H1 (cell line): ENCODE results near the gene DLEC1. TPM values are rescaled to one million over a fixed set of nuclear protein-coding genes. Genes with fewer than 3 reads are reported as not detected.

Experiments used
- CTCF ChIA-PET: fragments of 300-600 bp; sonication (Branson Sonifier 250); formaldehyde crosslinking; loops from one replicate; lab custom pipeline; 2021; ENCODE audit not compliant: partially characterized antibody; lab: Charles Lee
- POLR2A ChIA-PET: fragments of 300-600 bp; sonication (Branson Sonifier 250); formaldehyde crosslinking; loops from one replicate; lab custom pipeline; 2021; ENCODE audit warnings: inconsistent platforms; ENCODE audit not compliant: partially characterized antibody; lab: Charles Lee
- DNase-seq, 2 experiments: peaks; one replicate each; pipeline versions ENCODE4 v3.0.0 to v3.0.0-alpha.2; 2010 to 2022; ENCODE audit warnings: low spot score in 2 of 2, low read depth in 1 of 2, mixed read lengths in 1 of 2
- FAIRE-seq: peaks from 2 replicates; lab custom pipeline; 2011; peaks lifted over from hg19 to GRCh38; lab: Jason Lieb, UNC
- H2AFZ ChIP-seq: 2 replicates; pipeline ENCODE4 v1.8.1; 2012; ENCODE audit warnings: low read length, inconsistent platforms
- H2AK5ac ChIP-seq: 2 replicates; pipeline ENCODE4 v1.6.1; 2013; ENCODE audit warnings: low read depth, low read length
- H2BK120ac ChIP-seq: replicated peaks from 2 replicates; pipeline ENCODE3; 2013; ENCODE audit warnings: low read depth, low read length, inconsistent platforms
- H2BK12ac ChIP-seq: 2 replicates; pipeline ENCODE4 v1.6.1; 2013; ENCODE audit warnings: low read depth, low read length
- H2BK15ac ChIP-seq: 2 replicates; pipeline ENCODE4 v1.6.1; 2013; ENCODE audit warnings: low read length
- H2BK20ac ChIP-seq: 2 replicates; pipeline ENCODE4 v1.6.1; 2013; ENCODE audit warnings: low read length
- H2BK5ac ChIP-seq: 2 replicates; pipeline ENCODE4 v1.6.1; 2013; ENCODE audit warnings: low read depth, low read length
- H3K14ac ChIP-seq: 2 replicates; pipeline ENCODE4 v1.6.1; 2013; ENCODE audit warnings: inconsistent platforms; ENCODE audit not compliant: insufficient read length
- H3K18ac ChIP-seq: 2 replicates; pipeline ENCODE4 v1.6.1; 2013; ENCODE audit warnings: low read length; ENCODE audit errors: extremely low read depth
- H3K23ac ChIP-seq: 2 replicates; pipeline ENCODE4 v1.6.1; 2013; ENCODE audit warnings: inconsistent platforms; ENCODE audit not compliant: insufficient read length
- H3K23me2 ChIP-seq: 2 replicates; pipeline ENCODE4 v1.6.1; 2013; ENCODE audit warnings: low read depth, low read length
- H3K27ac ChIP-seq: 2 replicates; pipeline ENCODE4 v1.6.1; 2011; ENCODE audit warnings: low read depth, low read length, inconsistent platforms
- H3K27me3 ChIP-seq, 4 experiments: replicated peaks in 1 of 4; 1 replicate in 1 of 4; 2 replicates in 3 of 4; pipeline versions ENCODE4 v1.6.1 to v1.8.1; 2011 to 2013; ENCODE audit warnings: low read length in 3 of 4, mild to moderate bottlenecking in 3 of 4, inconsistent platforms in 2 of 4, mixed read lengths in 2 of 4, moderate library complexity in 1 of 4; ENCODE audit not compliant: control insufficient read depth in 3 of 4, insufficient read depth in 3 of 4; ENCODE audit errors: extremely low read depth in 1 of 4
- H3K36me3 ChIP-seq, 4 experiments: 2 replicates each; pipeline versions ENCODE4 v1.6.1 to v1.8.1; 2011 to 2013; ENCODE audit warnings: mild to moderate bottlenecking in 4 of 4, low read length in 3 of 4, moderate library complexity in 2 of 4, control low read depth in 1 of 4, inconsistent platforms in 1 of 4; ENCODE audit not compliant: insufficient read depth in 4 of 4, control insufficient read depth in 2 of 4
- H3K4ac ChIP-seq: replicated peaks from 2 replicates; pipeline ENCODE3; 2013; ENCODE audit warnings: low read length, low read depth, mixed read lengths, inconsistent platforms; ENCODE audit not compliant: insufficient read length
- H3K4me1 ChIP-seq, 4 experiments: replicated peaks in 1 of 4; 1 replicate in 1 of 4; 2 replicates in 3 of 4; pipeline versions ENCODE4 v1.6.1 to v1.8.1; 2011 to 2013; ENCODE audit warnings: low read length in 3 of 4, inconsistent platforms in 2 of 4, mixed read lengths in 1 of 4; ENCODE audit not compliant: insufficient read depth in 4 of 4, control insufficient read depth in 3 of 4
- H3K4me2 ChIP-seq, 2 experiments: 2 replicates each; pipeline versions ENCODE4 v1.6.1 to v1.8.1; 2011 to 2013; ENCODE audit warnings: low read depth in 2 of 2, low read length in 2 of 2, control low read depth in 1 of 2, inconsistent platforms in 1 of 2, mild to moderate bottlenecking in 1 of 2; ENCODE audit not compliant: insufficient read depth in 1 of 2
- H3K4me3 ChIP-seq, 4 experiments: fragments of 200-600, 300-600 bp in 1 of 4; sonication (generic), shearing (Covaris generic), sonication (Bioruptor Twin) in 1 of 4; 2 replicates each; pipeline versions ENCODE4 v1.5.1 to v1.8.1; 2011 to 2016; ENCODE audit warnings: low read length in 4 of 4, low read depth in 3 of 4, control low read depth in 2 of 4, inconsistent platforms in 2 of 4, mild to moderate bottlenecking in 2 of 4, mixed read lengths in 1 of 4, moderate library complexity in 1 of 4; ENCODE audit not compliant: insufficient read depth in 2 of 4; ENCODE audit errors: extremely low read depth in 1 of 4
- H3K56ac ChIP-seq: replicated peaks from 2 replicates; pipeline ENCODE3; 2013; ENCODE audit warnings: low read depth, mild to moderate bottlenecking, mixed read lengths, low read length, inconsistent platforms; ENCODE audit not compliant: insufficient read length
- H3K79me1 ChIP-seq: 2 replicates; pipeline ENCODE4 v1.6.1; 2013; ENCODE audit warnings: low read depth, low read length, control low read depth
- H3K79me2 ChIP-seq, 2 experiments: 2 replicates each; pipeline versions ENCODE4 v1.6.1 to v1.8.1; 2012 to 2013; ENCODE audit warnings: low read length in 2 of 2, mild to moderate bottlenecking in 2 of 2, inconsistent platforms in 1 of 2; ENCODE audit not compliant: insufficient read depth in 2 of 2, control insufficient read depth in 1 of 2
- H3K9ac ChIP-seq, 4 experiments: replicated peaks in 1 of 4; 1 replicate in 1 of 4; 2 replicates in 3 of 4; pipeline versions ENCODE4 v1.6.1 to v1.8.1; 2011 to 2013; ENCODE audit warnings: low read depth in 3 of 4, low read length in 3 of 4, control low read depth in 2 of 4, mild to moderate bottlenecking in 2 of 4, moderate library complexity in 2 of 4, inconsistent platforms in 1 of 4; ENCODE audit errors: extremely low read depth in 1 of 4
- H3K9me3 ChIP-seq, 2 experiments: 2 replicates each; pipeline versions ENCODE4 v1.6.1 to v1.8.1; 2012 to 2013; ENCODE audit warnings: mild to moderate bottlenecking in 2 of 2, moderate library complexity in 2 of 2, control low read depth in 1 of 2, inconsistent platforms in 1 of 2, low read depth in 1 of 2, low read length in 1 of 2, mixed read lengths in 1 of 2; ENCODE audit not compliant: insufficient read depth in 2 of 2
- H4K20me1 ChIP-seq, 2 experiments: replicated peaks in 1 of 2; 2 replicates each; pipeline versions ENCODE3 to v1.8.1; 2011 to 2013; ENCODE audit warnings: inconsistent platforms in 2 of 2, low read length in 2 of 2, mild to moderate bottlenecking in 1 of 2; ENCODE audit not compliant: insufficient read depth in 2 of 2, control insufficient read depth in 1 of 2
- H4K5ac ChIP-seq: 2 replicates; pipeline ENCODE4 v1.6.1; 2013; ENCODE audit warnings: low read length, low read depth, mixed read lengths, inconsistent platforms; ENCODE audit not compliant: insufficient read length
- H4K8ac ChIP-seq: 2 replicates; pipeline ENCODE4 v1.8.0; 2013; ENCODE audit warnings: mild to moderate bottlenecking, moderate library complexity, low read length, inconsistent platforms; ENCODE audit not compliant: insufficient read depth; ENCODE audit errors: extremely low read depth
- H4K91ac ChIP-seq: replicated peaks from 2 replicates; pipeline ENCODE3; 2013; ENCODE audit warnings: low read length, mixed read lengths, inconsistent platforms; ENCODE audit not compliant: insufficient read length
- ASH2L ChIP-seq: fragments of 200-600, 300-600 bp; sonication (generic); IDR thresholded peaks from one replicate; pipeline ENCODE4 v1.7.1; 2017; ENCODE audit warnings: low read length
- ATF2 ChIP-seq: IDR thresholded peaks from 2 replicates; pipeline ENCODE4 v1.6.1; 2012; ENCODE audit warnings: low read length, inconsistent platforms
- CHD2 ChIP-seq: IDR thresholded peaks from 2 replicates; pipeline ENCODE4 v1.6.1; 2012; ENCODE audit warnings: low read length, improper control_type of control experiment
- EP300 ChIP-seq, 2 experiments: IDR thresholded peaks; 1 replicate in 1 of 2; 2 replicates in 1 of 2; pipeline ENCODE4 v1.6.1; 2011 to 2012; ENCODE audit warnings: low read depth in 2 of 2, low read length in 2 of 2, mild to moderate bottlenecking in 2 of 2, borderline replicate concordance in 1 of 2, inconsistent platforms in 1 of 2, moderate library complexity in 1 of 2
- FOSL1 ChIP-seq: IDR thresholded peaks from 2 replicates; pipeline ENCODE4 v1.6.1; 2011; ENCODE audit warnings: mild to moderate bottlenecking, low read depth, low read length, moderate library complexity; ENCODE audit not compliant: insufficient read depth
- JUND ChIP-seq: IDR thresholded peaks from 2 replicates; pipeline ENCODE4 v1.6.1; 2011; ENCODE audit warnings: mild to moderate bottlenecking, improper control_type of control experiment, low read length
- NANOG ChIP-seq: IDR thresholded peaks from 2 replicates; pipeline ENCODE4 v1.6.1; 2011; ENCODE audit warnings: low read length, low read depth, mild to moderate bottlenecking, inconsistent platforms; ENCODE audit not compliant: insufficient read depth, poor library complexity, severe bottlenecking
- RAD21 ChIP-seq, 2 experiments: IDR thresholded peaks in 1 of 2; conservative IDR thresholded peaks in 1 of 2; 2 replicates each; pipeline ENCODE4 v1.6.1; 2011; ENCODE audit warnings: low read depth in 2 of 2, low read length in 2 of 2, improper control_type of control experiment in 1 of 2, inconsistent platforms in 1 of 2, mild to moderate bottlenecking in 1 of 2, moderate library complexity in 1 of 2
- SIRT6 ChIP-seq: IDR thresholded peaks from one replicate; pipeline ENCODE4 v1.7.1; 2012; ENCODE audit warnings: low read length, inconsistent platforms
- TAF1 ChIP-seq: IDR thresholded peaks from 2 replicates; pipeline ENCODE4 v1.6.1; 2011; ENCODE audit warnings: mild to moderate bottlenecking, low read depth, low read length
- WGBS, 2 experiments: shearing (Covaris generic) in 1 of 2; methylation state at CpG; one replicate each; pipeline versions ENCODE4 v1.1.6 to v1.1.7; 2013 to 2015; ENCODE audit warnings: low lambda C conversion rate in 2 of 2, mixed read lengths in 2 of 2, inconsistent platforms in 1 of 2, low coverage in 1 of 2, missing lambda C conversion rate in 1 of 2; ENCODE audit not compliant: insufficient replicate concordance in 2 of 2, insufficient coverage in 1 of 2, insufficient read length in 1 of 2; ENCODE audit errors: extremely low coverage in 1 of 2, missing lambda C conversion rate in 1 of 2; 5-methylcytosine and 5-hydroxymethylcytosine counted together
- polyA plus RNA-seq, 7 experiments: library from polyadenylated mRNA; depleted of rRNA in 3 of 7; stranded (reverse) in 5 of 7; unstranded in 2 of 7; fragments of >200 nt in 5 of 7; fragments of 200-250 nt in 2 of 7; gene quantifications; 1 replicate in 5 of 7; 2 replicates in 1 of 7; 4 replicates in 1 of 7; pipeline versions ENCODE4 v1.2.1 to v1.2.3, GENCODE V29; 2011 to 2013; ENCODE audit warnings: missing spikeins in 2 of 7, mixed read lengths in 2 of 7
- total RNA-seq: library from RNA; stranded (reverse); fragmentation: NEBNext Ultra II Directional; extraction: Animal tissue kit (Norgen Biotek cat#: 25700); gene quantifications from 2 replicates; pipeline ENCODE4 v1.2.1, GENCODE V29; 2021

DLEC1 gene
- total and polyA plus RNA-seq, 2 of the 8 experiments (the other 6 are each of a cell fraction or from before 2014, with no cell fraction given), result 0.26 to 0.76 TPM

- Histone ChIP-seq H3K4me2 (no peak overlapping the region), H3K56ac (no peak overlapping the region), H3K23ac (no peak overlapping the region), H2AK5ac (no peak overlapping the region), H4K8ac (no peak overlapping the region), H4K91ac (no peak overlapping the region), H3K14ac (no peak overlapping the region), H2BK20ac (no peak overlapping the region), H2BK15ac (no peak overlapping the region), H4K20me1 (peaks cover 0 to 5% of the 10 kb centered on the region in 2 experiments), H3K18ac (no peak overlapping the region), H3K27me3 (no peaks in the 10 kb centered on the region), H3K9ac (no peak overlapping the region), H2AFZ (no peak overlapping the region), H3K9me3 (no peaks in the 10 kb centered on the region; a peak in 1 of 4 replicates), H3K4me1 (no peaks in the 10 kb centered on the region), H2BK120ac (no peak overlapping the region), H3K23me2 (no peaks in the 10 kb centered on the region), H2BK12ac (peak overlapping the region; percentile 39; the same call in 1 of the 2 replicates), H3K4me3 (no peak overlapping the region), H3K36me3 (no peaks in the 10 kb centered on the region), H3K4ac (no peak overlapping the region), H3K79me2 (no peaks in the 10 kb centered on the region), H3K79me1 (no peaks in the 10 kb centered on the region), H2BK5ac (no peak overlapping the region), H3K27ac (no peak overlapping the region), H4K5ac (no peak overlapping the region)
- 85% methylated on average over 8 of the region's 9 CpGs; no CpG with 5 or more reads in 1 of the 2 experiments for WGBS, 2 experiments
- ChIA-PET POLR2A (interaction anchor here (0.6 to 3.4 kb wide), 5 partner anchors 9 to 381 kb away, joined by 3 to 14 read pairs (median 4); partner anchors contain the start of gene ACAA1), CTCF (interaction anchor here (0.6 to 8.8 kb wide), 11 partner anchors 8 to 548 kb away, joined by 3 to 105 read pairs (median 6); partner anchors contain the start of genes EXOG and SLC22A14)
- FAIRE-seq (no peak), DNase-seq (no peak)
- no peak for TF ChIP-seq SIRT6
- TF ChIP-seq FOSL1, result no peak
- no peak for TF ChIP-seq EP300 (IDR thresholded peaks at IDR 0.05; ENCODE audit: borderline replicate concordance in 1 of 2, low read depth in 2 of 2, low read length in 2 of 2)
- TF ChIP-seq CHD2, result no peak
- no peak for TF ChIP-seq JUND
- no peak for TF ChIP-seq NANOG
- TF ChIP-seq ASH2L, result no peak
- TF ChIP-seq ATF2, result no peak
- no peak for TF ChIP-seq RAD21 (IDR thresholded peaks at IDR 0.05 in 1 of 2, conservative IDR thresholded peaks at IDR 0.05 in 1 of 2; ENCODE audit: low read depth in 2 of 2, low read length in 2 of 2)
- TF ChIP-seq TAF1, result no peak
Observed at GRCh38 chr3:38115645-38116427, 76.8 kb downstream of the DLEC1 start.
